Fibroblast of lung (primary cell): ENCODE results near the gene MAPKAPK2. TPM values are rescaled to one million over a fixed set of nuclear protein-coding genes. Genes with fewer than 3 reads are reported as not detected.

Source experiments
- DNase-seq, 2 donors: peaks; one replicate each; pipeline versions ENCODE4 v3.0.0 to v3.0.0-alpha.2; 2010; ENCODE audit warnings: low read depth in 2 of 2
- H2AFZ ChIP-seq: 2 replicates; pipeline ENCODE4 v1.5.1; 2012; ENCODE audit warnings: low read length, control low read depth, inconsistent platforms
- H3K27ac ChIP-seq: 2 replicates; pipeline ENCODE4 v1.5.1; 2011; ENCODE audit warnings: low read length, control low read depth; ENCODE audit not compliant: insufficient read depth
- H3K27me3 ChIP-seq: 2 replicates; pipeline ENCODE4 v1.5.1; 2011; ENCODE audit warnings: mild to moderate bottlenecking, low read length; ENCODE audit not compliant: control insufficient read depth, insufficient read depth
- H3K36me3 ChIP-seq: 2 replicates; pipeline ENCODE4 v1.5.1; 2011; ENCODE audit warnings: low read length; ENCODE audit not compliant: control insufficient read depth, insufficient read depth
- H3K4me1 ChIP-seq: 2 replicates; pipeline ENCODE4 v1.5.1; 2011; ENCODE audit warnings: low read length; ENCODE audit not compliant: control insufficient read depth, insufficient read depth; ENCODE audit errors: extremely low read depth
- H3K4me2 ChIP-seq: 2 replicates; pipeline ENCODE4 v1.5.1; 2011; ENCODE audit warnings: low read length, control low read depth; ENCODE audit not compliant: insufficient read depth; ENCODE audit errors: extremely low read depth
- H3K4me3 ChIP-seq, 4 experiments: fragments of 200-600 bp in 1 of 4; sonication (generic) in 1 of 4; replicated peaks in 1 of 4; 2 replicates each; pipeline ENCODE4 v1.5.1; 2011 to 2016; ENCODE audit warnings: low read length in 4 of 4, low read depth in 3 of 4, mild to moderate bottlenecking in 3 of 4, control low read depth in 2 of 4, inconsistent platforms in 1 of 4, mixed read lengths in 1 of 4; ENCODE audit not compliant: insufficient read depth in 1 of 4; ENCODE audit errors: control extremely low read depth in 1 of 4
- H3K79me2 ChIP-seq: 2 replicates; pipeline ENCODE4 v1.5.1; 2012; ENCODE audit warnings: mild to moderate bottlenecking, low read length, inconsistent platforms; ENCODE audit not compliant: control insufficient read depth, insufficient read depth
- H3K9ac ChIP-seq: 2 replicates; pipeline ENCODE4 v1.5.1; 2011; ENCODE audit warnings: mild to moderate bottlenecking, low read length, control low read depth; ENCODE audit not compliant: insufficient read depth
- H3K9me3 ChIP-seq: 2 replicates; pipeline ENCODE4 v1.5.1; 2012; ENCODE audit warnings: low read depth, low read length; ENCODE audit not compliant: control insufficient read depth, insufficient read depth
- H4K20me1 ChIP-seq: 2 replicates; pipeline ENCODE4 v1.5.1; 2011; ENCODE audit warnings: low read length; ENCODE audit not compliant: control insufficient read depth, insufficient read depth; ENCODE audit errors: extremely low read depth
- CTCF ChIP-seq, 2 donors: IDR thresholded peaks in 1 of 2; conservative IDR thresholded peaks in 1 of 2; 1 replicate in 1 of 2; 2 replicates in 1 of 2; pipeline ENCODE4 v1.5.1; 2011 to 2012; ENCODE audit warnings: low read length in 2 of 2, control low read depth in 1 of 2, inconsistent platforms in 1 of 2, low read depth in 1 of 2, mild to moderate bottlenecking in 1 of 2
- EZH2 ChIP-seq: IDR thresholded peaks from 2 replicates; pipeline ENCODE4 v1.5.1; 2012; ENCODE audit warnings: low read length, control low read depth, mild to moderate bottlenecking; ENCODE audit errors: missing control alignments
- polyA plus RNA-seq, 2 donors: library from polyadenylated mRNA; depleted of rRNA in 1 of 2; stranded (reverse) in 1 of 2; unstranded in 1 of 2; fragments of >200 nt; gene quantifications; 2 replicates each; pipeline ENCODE4 v1.2.1, GENCODE V29; 2011 to 2012; ENCODE audit warnings: missing spikeins in 1 of 2
- total RNA-seq: library from RNA; depleted of rRNA; stranded (reverse); fragments of >200 nt; gene quantifications from 2 replicates; pipeline ENCODE4 v1.2.1, GENCODE V29; 2014

MAPKAPK2 gene
- total and polyA plus RNA-seq, 2 donors (not counting 1 experiment from before 2014, with no cell fraction given): 51.9 to 85.7 TPM

GRCh38 chr1:206729507-206729906, 44.8 kb downstream of the MAPKAPK2 start:
- Histone ChIP-seq H3K36me3 (peaks cover 19% of the 10 kb centered on the region), H2AFZ (no peak overlapping the region), H3K4me3 (no peak overlapping the region), H3K9me3 (no peaks in the 10 kb centered on the region), H3K4me1 (no peaks in the 10 kb centered on the region), H3K9ac (no peak overlapping the region), H3K27me3 (no peaks in the 10 kb centered on the region), H3K27ac (no peak overlapping the region), H3K4me2 (no peak overlapping the region), H3K79me2 (peaks cover 35% of the 10 kb centered on the region), H4K20me1 (peaks cover 7% of the 10 kb centered on the region)
- no peak for DNase-seq
- no peak for TF ChIP-seq EZH2
- TF ChIP-seq CTCF (conservative IDR thresholded peaks at IDR 0.05 in 1 of 2, IDR thresholded peaks at IDR 0.05 in 1 of 2; ENCODE audit: low read depth in 1 of 2, low read length in 2 of 2): no peak

GRCh38 chr1:206732508-206732907, 47.8 kb downstream of the MAPKAPK2 start:
- no peak overlapping the region for H3K9ac ChIP-seq
- no peaks in the 10 kb centered on the region for H3K9me3 ChIP-seq
- peaks cover 2% of the 10 kb centered on the region for H3K4me1 ChIP-seq
- H2AFZ ChIP-seq: no peak overlapping the region
- TF ChIP-seq CTCF (conservative IDR thresholded peaks at IDR 0.05 in 1 of 2, IDR thresholded peaks at IDR 0.05 in 1 of 2; ENCODE audit: low read depth in 1 of 2, low read length in 2 of 2): no peak
- TF ChIP-seq EZH2: no peak
- peaks cover 19% of the 10 kb centered on the region for H3K36me3 ChIP-seq
- H3K27me3 ChIP-seq: no peaks in the 10 kb centered on the region
- no peak overlapping the region for H3K27ac ChIP-seq
- no peak for DNase-seq
- H3K4me3 ChIP-seq: no peak overlapping the region
- no peaks in the 10 kb centered on the region for H4K20me1 ChIP-seq
- H3K4me2 ChIP-seq: no peak overlapping the region
- H3K79me2 ChIP-seq: peaks cover 12% of the 10 kb centered on the region

DNA sequence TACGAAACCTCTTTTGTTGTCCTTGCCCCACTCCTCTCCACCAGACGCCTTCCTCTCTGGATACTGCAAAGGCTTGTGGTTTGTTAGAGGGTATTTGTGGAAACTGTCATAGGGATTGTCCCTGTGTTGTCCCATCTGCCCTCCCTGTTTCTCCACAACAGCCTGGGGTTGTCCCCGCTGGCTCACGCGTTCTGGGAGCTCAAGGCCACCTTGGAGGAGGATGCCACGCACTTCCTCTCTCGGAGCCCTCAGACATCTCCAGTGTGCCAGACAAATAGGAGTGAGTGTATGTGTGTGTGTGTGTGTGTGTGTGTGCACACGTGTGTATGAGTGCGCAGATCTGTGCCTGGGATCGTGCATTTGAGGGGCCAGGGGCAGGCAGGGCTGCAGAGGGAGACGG, 48.3 kb downstream of the MAPKAPK2 start:
- Histone ChIP-seq H3K4me3 (no peak overlapping the region), H3K4me2 (no peak overlapping the region), H3K9ac (no peak overlapping the region), H3K36me3 (peaks cover 19% of the 10 kb centered on the region), H2AFZ (no peak overlapping the region), H3K79me2 (peaks cover 7% of the 10 kb centered on the region), H3K9me3 (no peaks in the 10 kb centered on the region), H4K20me1 (no peaks in the 10 kb centered on the region), H3K27me3 (no peaks in the 10 kb centered on the region), H3K27ac (no peak overlapping the region), H3K4me1 (peaks cover 2% of the 10 kb centered on the region)
- TF ChIP-seq EZH2 (no peak), CTCF (conservative IDR thresholded peaks at IDR 0.05 in 1 of 2, IDR thresholded peaks at IDR 0.05 in 1 of 2; ENCODE audit: low read depth in 1 of 2, low read length in 2 of 2) (no peak)
- DNase-seq: no peak
